HEK293T (cell line): ENCODE data around the gene C10orf67.

Experiments
- FOXA1 ChIP-seq: fragments of 450-650 bp; IDR thresholded peaks from 2 replicates; pipeline ENCODE4 v1.6.1; 2016; ENCODE audit warnings: mild to moderate bottlenecking
- FOXK2 ChIP-seq: fragments of 450-650 bp; IDR thresholded peaks from 2 replicates; pipeline ENCODE4 v1.6.1; 2016; ENCODE audit warnings: mild to moderate bottlenecking
- FOXM1 ChIP-seq: fragments of 450-650 bp; IDR thresholded peaks from 2 replicates; pipeline ENCODE4 v1.6.1; 2017; ENCODE audit warnings: mild to moderate bottlenecking, borderline replicate concordance
- HDGF ChIP-seq: fragments of 450-650 bp; IDR thresholded peaks from 2 replicates; pipeline ENCODE4 v1.6.1; 2017; ENCODE audit warnings: antibody characterized with exemption, borderline replicate concordance
- LEF1 ChIP-seq: fragments of 450-650 bp; IDR thresholded peaks from 2 replicates; pipeline ENCODE4 v1.6.1; 2017; ENCODE audit warnings: mild to moderate bottlenecking, borderline replicate concordance
- SP1 ChIP-seq: fragments of 450-650 bp; IDR thresholded peaks from 2 replicates; pipeline ENCODE4 v1.6.1; 2017
- SUZ12 ChIP-seq: fragments of 450-650 bp; IDR thresholded peaks from 2 replicates; pipeline ENCODE4 v1.6.1; 2016; ENCODE audit warnings: mild to moderate bottlenecking
- TARDBP ChIP-seq: fragments of 450-650 bp; IDR thresholded peaks from 2 replicates; pipeline ENCODE4 v1.6.1; 2016
- ZNF384 ChIP-seq: fragments of 450-650 bp; IDR thresholded peaks from 2 replicates; pipeline ENCODE4 v1.6.1; 2016

DNA sequence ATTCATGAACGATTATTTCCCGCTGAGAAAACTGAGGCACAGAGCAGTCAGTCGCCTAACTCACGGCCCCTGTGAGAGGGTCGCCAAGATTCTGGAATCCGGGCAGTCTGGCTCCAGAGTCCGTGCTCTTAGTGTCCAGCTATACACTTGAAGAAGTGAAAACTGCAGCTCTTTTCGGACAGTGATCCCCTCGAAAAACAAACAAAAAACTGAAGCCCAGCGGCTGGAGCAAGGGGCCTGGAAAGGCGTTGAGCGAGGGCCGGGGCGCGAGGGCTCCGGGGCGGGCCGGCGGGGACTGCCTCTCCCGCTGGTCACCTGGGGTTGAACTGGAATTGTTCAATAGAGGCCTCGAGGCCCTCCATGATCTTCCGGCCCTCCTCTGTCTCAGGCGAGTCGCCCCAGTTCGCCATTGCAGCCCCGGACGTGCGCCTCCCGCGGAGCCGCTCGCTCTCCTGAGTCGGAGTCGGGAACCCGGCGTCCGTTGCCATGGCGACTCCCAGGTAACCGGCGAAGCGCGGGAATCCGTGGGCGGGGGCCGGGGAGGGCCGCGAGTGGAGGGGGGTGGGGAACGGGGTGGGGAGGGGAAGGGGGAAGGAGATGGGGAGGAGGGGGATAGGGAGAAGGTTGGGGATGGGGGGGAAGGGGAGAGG, 881 bp downstream of the C10orf67 start:
- TF ChIP-seq SUZ12, result no peak
- TF ChIP-seq SP1, result no peak
- no peak for TF ChIP-seq TARDBP
- no peak for TF ChIP-seq FOXM1
- no peak for TF ChIP-seq FOXA1
- no peak for TF ChIP-seq FOXK2
- no peak for TF ChIP-seq HDGF
- no peak for TF ChIP-seq LEF1
- TF ChIP-seq ZNF384, result no peak
